ENCODE results near the gene POLA1. TPM values are rescaled to one million over a fixed set of nuclear protein-coding genes. Genes with fewer than 3 reads are reported as not detected.

The POLA1 gene
- total RNA-seq, 4 donors from 2014 or later: 9.4 to 15.7 (median 10.0) TPM

- Histone ChIP-seq H3K9me3 (no peaks in the 10 kb centered on the region), H3K4me1 (no peaks in the 10 kb centered on the region), H3K4me3 (no peak overlapping the region), H3K27ac (replicated peaks in 1 of 4) (no peak overlapping the region), H3K36me3 (no peaks in the 10 kb centered on the region), H3K27me3 (no peaks in the 10 kb centered on the region)
- WGBS: 47% methylated on average over 2 of the region's 2 CpGs
- DNase-seq (ENCODE audit: extremely low spot score): no peak
- TF ChIP-seq, protein P1, sequence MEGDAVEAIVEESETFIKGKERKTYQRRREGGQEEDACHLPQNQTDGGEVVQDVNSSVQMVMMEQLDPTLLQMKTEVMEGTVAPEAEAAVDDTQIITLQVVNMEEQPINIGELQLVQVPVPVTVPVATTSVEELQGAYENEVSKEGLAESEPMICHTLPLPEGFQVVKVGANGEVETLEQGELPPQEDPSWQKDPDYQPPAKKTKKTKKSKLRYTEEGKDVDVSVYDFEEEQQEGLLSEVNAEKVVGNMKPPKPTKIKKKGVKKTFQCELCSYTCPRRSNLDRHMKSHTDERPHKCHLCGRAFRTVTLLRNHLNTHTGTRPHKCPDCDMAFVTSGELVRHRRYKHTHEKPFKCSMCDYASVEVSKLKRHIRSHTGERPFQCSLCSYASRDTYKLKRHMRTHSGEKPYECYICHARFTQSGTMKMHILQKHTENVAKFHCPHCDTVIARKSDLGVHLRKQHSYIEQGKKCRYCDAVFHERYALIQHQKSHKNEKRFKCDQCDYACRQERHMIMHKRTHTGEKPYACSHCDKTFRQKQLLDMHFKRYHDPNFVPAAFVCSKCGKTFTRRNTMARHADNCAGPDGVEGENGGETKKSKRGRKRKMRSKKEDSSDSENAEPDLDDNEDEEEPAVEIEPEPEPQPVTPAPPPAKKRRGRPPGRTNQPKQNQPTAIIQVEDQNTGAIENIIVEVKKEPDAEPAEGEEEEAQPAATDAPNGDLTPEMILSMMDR (IDR thresholded peaks at IDR 0.05): no peak
- TF ChIP-seq POLR2AphosphoS5 (IDR thresholded peaks at IDR 0.05): no peak
- no peak for TF ChIP-seq EP300 (IDR thresholded peaks at IDR 0.05)
- no peak for TF ChIP-seq POLR2A (IDR thresholded peaks at IDR 0.05; ENCODE audit: low read depth)
- intact Hi-C loops (cut with DNase I): no loop called here
Measured at GRCh38 chrX:24774650-24775049, 80.9 kb downstream of the POLA1 start.

DNA sequence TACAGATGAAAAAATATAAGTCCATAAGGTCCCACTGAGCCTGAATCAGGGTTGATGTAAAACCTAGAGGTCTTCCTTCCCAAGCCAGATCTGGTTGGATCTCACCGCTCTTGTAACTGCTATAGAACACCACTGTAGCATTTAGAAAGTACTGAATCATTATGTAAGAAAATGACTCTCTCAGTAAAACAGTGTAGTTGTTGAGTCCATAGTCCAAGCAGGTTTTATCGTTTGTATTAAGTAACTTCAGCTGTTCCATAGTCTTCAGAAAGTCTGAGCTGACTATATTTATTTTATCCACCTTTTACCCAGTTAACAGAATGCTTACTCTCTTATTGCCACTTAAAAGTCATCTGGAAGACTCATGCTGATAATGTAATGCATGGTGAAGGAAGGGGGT lies 82.2 kb downstream of the POLA1 start:
- intact Hi-C loops (cut with DNase I): no loop called here
- no peaks in the 10 kb centered on the region for H3K9me3 ChIP-seq
- H3K27me3 ChIP-seq: no peaks in the 10 kb centered on the region
- DNase-seq (ENCODE audit: extremely low spot score): no peak
- no peak overlapping the region for H3K27ac ChIP-seq (replicated peaks in 1 of 4)
- TF ChIP-seq POLR2AphosphoS5 (IDR thresholded peaks at IDR 0.05) (no peak), POLR2A (IDR thresholded peaks at IDR 0.05; ENCODE audit: low read depth) (no peak), EP300 (IDR thresholded peaks at IDR 0.05) (no peak)
- TF ChIP-seq, protein P1 (IDR thresholded peaks at IDR 0.05): no peak
- 83% methylated on average over 2 of the region's 2 CpGs for WGBS
- H3K36me3 ChIP-seq: no peaks in the 10 kb centered on the region
- no peaks in the 10 kb centered on the region for H3K4me1 ChIP-seq
- no peak overlapping the region for H3K4me3 ChIP-seq

DNA sequence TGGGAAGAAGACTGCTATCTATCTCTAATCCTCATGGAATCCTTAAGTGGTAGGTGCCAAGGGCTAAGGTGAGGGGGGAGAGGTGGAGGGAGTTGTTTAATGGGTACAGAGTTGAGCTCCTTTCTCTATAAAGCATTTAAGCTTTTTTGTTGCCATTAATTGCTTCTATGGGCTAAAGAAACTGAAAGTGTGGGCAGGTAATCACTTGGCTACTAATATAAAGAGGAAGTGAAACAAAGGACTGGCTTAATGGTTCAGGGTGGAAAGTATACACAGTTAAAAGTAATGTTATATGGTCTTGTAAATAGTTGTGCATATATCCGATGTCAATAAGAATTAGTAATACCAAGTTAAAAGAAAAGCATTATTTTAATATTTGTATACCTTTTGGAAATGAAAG lies 83.9 kb downstream of the POLA1 start:
- TF ChIP-seq, protein P1 (IDR thresholded peaks at IDR 0.05): no peak
- TF ChIP-seq POLR2AphosphoS5 (IDR thresholded peaks at IDR 0.05) (no peak), EP300 (IDR thresholded peaks at IDR 0.05) (no peak), POLR2A (IDR thresholded peaks at IDR 0.05; ENCODE audit: low read depth) (no peak)
- no peak overlapping the region for H3K4me3 ChIP-seq
- H3K27ac ChIP-seq (replicated peaks in 1 of 4): no peak overlapping the region
- no peaks in the 10 kb centered on the region for H3K9me3 ChIP-seq
- no peaks in the 10 kb centered on the region for H3K4me1 ChIP-seq
- H3K27me3 ChIP-seq: no peaks in the 10 kb centered on the region
- intact Hi-C loops (cut with DNase I): no loop called here
- 91% methylated on average over 1 of the region's 1 CpG for WGBS
- H3K36me3 ChIP-seq: no peaks in the 10 kb centered on the region
- DNase-seq (ENCODE audit: extremely low spot score): no peak

DNA sequence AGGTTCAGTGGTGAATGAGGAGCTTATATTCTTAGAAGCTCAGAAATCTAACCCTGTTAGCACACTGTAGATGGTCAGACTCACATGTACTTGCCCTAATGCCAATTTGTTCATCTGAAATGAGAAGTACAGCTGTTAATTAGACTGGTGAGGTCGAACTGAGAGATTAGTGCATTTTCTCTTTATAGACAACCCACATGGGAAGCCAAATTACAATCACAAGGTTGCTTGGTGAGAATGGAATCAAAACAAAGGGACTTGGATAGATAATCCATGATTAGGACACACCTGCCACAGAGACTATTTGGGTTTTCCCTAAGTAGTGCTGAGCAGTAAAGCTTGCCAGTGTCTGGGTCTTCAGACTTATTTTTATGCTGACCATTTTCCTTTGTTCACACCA lies 88.3 kb downstream of the POLA1 start:
- no peak for DNase-seq (ENCODE audit: extremely low spot score)
- TF ChIP-seq POLR2A (IDR thresholded peaks at IDR 0.05; ENCODE audit: low read depth): no peak
- TF ChIP-seq, protein P1 (IDR thresholded peaks at IDR 0.05): no peak
- TF ChIP-seq EP300 (IDR thresholded peaks at IDR 0.05): no peak
- TF ChIP-seq POLR2AphosphoS5 (IDR thresholded peaks at IDR 0.05): no peak

GRCh38 chrX:24789047-24789446 lies 95.3 kb downstream of the POLA1 start:
- intact Hi-C loops (cut with DNase I): no loop called here
- DNase-seq (ENCODE audit: extremely low spot score): no peak
- Histone ChIP-seq H3K9me3 (no peaks in the 10 kb centered on the region), H3K4me1 (no peaks in the 10 kb centered on the region), H3K27me3 (no peaks in the 10 kb centered on the region), H3K27ac (replicated peaks in 1 of 4) (no peak overlapping the region), H3K36me3 (no peaks in the 10 kb centered on the region), H3K4me3 (no peak overlapping the region)
- no peak for TF ChIP-seq POLR2A (IDR thresholded peaks at IDR 0.05; ENCODE audit: low read depth)
- no peak for TF ChIP-seq EP300 (IDR thresholded peaks at IDR 0.05)
- TF ChIP-seq, protein P1 (IDR thresholded peaks at IDR 0.05): no peak
- no peak for TF ChIP-seq POLR2AphosphoS5 (IDR thresholded peaks at IDR 0.05)
- WGBS: 79% methylated on average over 4 of the region's 4 CpGs

More for the DNA sequence above, 88.3 kb downstream of the POLA1 start:
- H3K27ac ChIP-seq (replicated peaks in 1 of 4): no peak overlapping the region
- WGBS: 50% methylated on average over 1 of the region's 1 CpG
- no peaks in the 10 kb centered on the region for H3K4me1 ChIP-seq
- H3K4me3 ChIP-seq: no peak overlapping the region
- H3K9me3 ChIP-seq: no peaks in the 10 kb centered on the region
- H3K36me3 ChIP-seq: no peaks in the 10 kb centered on the region
- intact Hi-C loops (cut with DNase I): no loop called here
- H3K27me3 ChIP-seq: no peaks in the 10 kb centered on the region
